Measurements from ENCODE around the gene ZNF100. TPM values are rescaled to one million over a fixed set of nuclear protein-coding genes. Genes with fewer than 3 reads are reported as not detected.
A peak's percentile ranks its signal among the peaks of the same experiment; 100 is the strongest.
"Not testable (repeated sequence)": the region's sequence is repeated elsewhere in the genome, so short reads cannot be mapped to it uniquely, and the experiment has no call there.

The ZNF100 gene
- total RNA-seq = 10 to 100 TPM; 24.2 to 32.3 TPM

DNA sequence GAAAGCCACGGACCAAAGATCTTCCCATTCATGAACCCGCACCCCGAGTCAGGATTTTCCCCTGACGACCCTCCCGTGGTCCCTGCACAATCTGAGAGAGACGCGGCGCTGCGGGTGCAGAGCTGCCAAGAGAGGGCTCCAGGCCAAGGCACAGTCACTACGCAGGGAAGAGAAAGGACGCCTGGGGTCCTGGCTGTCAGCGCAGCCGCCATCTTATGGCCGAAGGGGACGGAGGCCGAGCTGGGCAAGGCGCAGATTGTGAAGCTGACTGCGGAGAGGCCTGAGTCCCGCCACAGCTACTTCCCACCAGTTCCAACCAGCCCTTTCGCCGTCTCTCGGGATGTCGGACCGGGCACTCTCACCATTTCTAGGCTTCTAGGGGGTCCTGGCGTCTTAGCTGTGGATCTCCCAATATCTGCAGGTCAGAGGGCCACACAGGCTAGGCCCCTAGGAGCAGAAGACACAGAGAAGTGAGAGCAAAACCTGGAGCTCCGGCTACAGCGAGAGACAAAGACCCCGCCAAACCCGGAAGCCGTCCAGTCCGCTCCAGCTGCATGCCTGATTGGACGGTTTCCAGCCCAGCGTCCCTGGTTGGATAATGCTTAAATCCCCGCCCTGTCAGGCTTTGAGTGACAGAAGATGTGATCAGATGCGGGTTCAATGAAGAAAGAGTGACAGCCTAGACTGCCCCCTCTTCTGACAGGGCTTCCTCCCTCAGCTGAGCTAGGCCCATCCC, at the start of gene ZNF100:
TSS of gene ZNF100 (minus strand) at position 515 of the 736 bp plus-strand sequence. CDS start at position 365, 150 bp downstream.
- no peaks in the 10 kb centered on the region for H3K27me3 Mint-ChIP-seq
- peak within 1 kb of the TSS; percentile 97 for H3K4me3 Mint-ChIP-seq
- no peaks in the 10 kb centered on the region for H3K9me3 Mint-ChIP-seq
- H3K27ac Mint-ChIP-seq = peak within 1 kb of the TSS; percentile 80 to 91
- peaks cover 17% of the 10 kb centered on the region for H3K36me3 Mint-ChIP-seq
- peak; percentile 91 for DNase-seq (ENCODE audit: low spot score)
- ATAC-seq = peak; percentile 98 to 99
- peaks cover 13 to 15% of the 10 kb centered on the region in 2 donors for H3K4me1 Mint-ChIP-seq (ENCODE audit: low read depth in 2 of 2)

DNA sequence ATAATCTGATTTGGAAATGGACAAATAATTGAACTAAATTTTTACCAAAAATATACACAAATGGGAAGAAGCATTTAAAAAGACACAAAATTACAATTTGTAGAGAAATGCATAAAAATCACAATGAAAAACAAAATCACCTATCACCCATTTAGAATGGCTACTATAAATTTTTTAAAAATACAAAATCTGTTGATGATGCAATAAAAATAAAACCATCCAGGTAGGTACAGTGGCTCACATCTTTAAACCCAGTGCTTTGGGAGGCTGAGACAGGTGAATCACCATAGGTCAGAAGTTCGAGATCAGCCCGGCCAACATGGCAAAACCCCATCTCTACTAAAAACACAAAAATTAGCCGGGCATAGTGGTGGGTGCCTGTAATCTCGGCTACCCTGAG, 45.1 kb upstream of the ZNF100 start:
- H3K27me3 Mint-ChIP-seq = no peaks in the 10 kb centered on the region
- peaks cover 61% of the 10 kb centered on the region for H3K36me3 Mint-ChIP-seq
- H3K4me1 Mint-ChIP-seq (ENCODE audit: low read depth in 2 of 2) = no peaks in the 10 kb centered on the region
- DNase-seq (ENCODE audit: low spot score) = no peak
- no peak for ATAC-seq
- H3K27ac Mint-ChIP-seq = no peak overlapping the region
- H3K9me3 Mint-ChIP-seq = peaks cover 8% of the 10 kb centered on the region
- no peak overlapping the region for H3K4me3 Mint-ChIP-seq

DNA sequence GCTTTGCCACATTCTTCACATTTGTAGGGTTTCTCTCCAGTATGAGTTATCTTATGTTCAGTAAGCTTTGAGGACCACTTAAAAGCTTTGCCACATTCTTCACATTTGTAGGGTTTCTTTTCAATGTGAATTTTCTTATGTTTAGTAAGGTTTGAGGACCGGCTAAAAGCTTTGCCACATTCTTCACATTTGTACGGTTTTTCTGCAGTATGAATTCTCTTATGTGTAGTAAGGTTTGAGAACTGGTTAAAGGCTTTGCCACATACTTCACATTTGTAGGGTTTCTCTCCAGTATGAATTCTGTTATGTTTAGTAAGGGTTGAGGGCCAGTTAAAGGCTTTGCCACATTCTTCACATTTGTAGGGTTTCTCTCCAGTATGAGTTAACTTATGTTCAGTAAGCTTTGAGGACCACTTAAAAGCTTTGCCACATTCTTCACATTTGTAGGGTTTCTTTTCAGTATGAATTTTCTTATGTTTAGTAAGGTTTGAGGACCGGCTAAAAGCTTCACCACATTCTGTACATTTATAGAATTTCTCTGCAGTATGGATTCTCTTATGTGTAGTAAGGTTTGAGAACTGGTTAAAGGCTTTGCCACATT, 41.1 kb upstream of the ZNF100 start:
- DNase-seq (ENCODE audit: low spot score); H3K9me3 Mint-ChIP-seq; H3K4me3 Mint-ChIP-seq; ATAC-seq; H3K27me3 Mint-ChIP-seq; H3K27ac Mint-ChIP-seq; H3K4me1 Mint-ChIP-seq (ENCODE audit: low read depth in 2 of 2): not testable (repeated sequence)
- peaks cover 42% of the 10 kb centered on the region for H3K36me3 Mint-ChIP-seq

DNA sequence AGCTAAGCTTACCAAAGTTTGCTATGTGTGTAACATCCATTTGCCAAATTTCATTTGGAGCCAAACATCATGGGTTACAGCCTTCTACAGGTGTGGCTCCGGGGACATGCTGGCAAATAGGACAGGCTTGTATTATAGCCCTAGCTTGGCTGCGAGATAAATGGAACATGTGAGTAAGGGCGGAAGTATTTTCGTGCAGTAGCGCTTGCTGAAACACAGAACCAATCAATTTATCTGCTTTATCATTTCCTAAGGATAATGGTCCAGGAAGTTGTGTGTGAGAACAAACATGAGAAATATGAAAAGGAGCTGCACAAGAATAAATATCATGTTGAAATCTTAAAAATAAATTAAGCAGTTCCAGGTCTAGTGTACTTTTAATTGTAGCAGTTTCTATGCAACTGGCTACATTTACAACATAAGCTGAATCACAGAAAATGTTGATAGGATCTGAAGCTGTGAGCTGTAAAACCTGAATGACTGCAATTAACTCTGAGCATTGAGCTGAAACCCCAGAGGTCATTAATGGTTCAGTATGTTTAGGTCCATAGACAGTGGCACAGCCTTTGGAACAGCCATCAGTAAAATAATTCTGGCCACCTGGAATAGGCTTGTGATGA, 22.2 kb upstream of the ZNF100 start:
- no peak for DNase-seq (ENCODE audit: low spot score)
- ATAC-seq = no peak
- H3K9me3 Mint-ChIP-seq = peaks cover 16% of the 10 kb centered on the region
- H3K36me3 Mint-ChIP-seq = peaks cover 6% of the 10 kb centered on the region
- no peaks in the 10 kb centered on the region for H3K4me1 Mint-ChIP-seq (ENCODE audit: low read depth in 2 of 2)
- H3K27me3 Mint-ChIP-seq = no peaks in the 10 kb centered on the region
- no peak overlapping the region for H3K4me3 Mint-ChIP-seq
- no peak overlapping the region for H3K27ac Mint-ChIP-seq

DNA sequence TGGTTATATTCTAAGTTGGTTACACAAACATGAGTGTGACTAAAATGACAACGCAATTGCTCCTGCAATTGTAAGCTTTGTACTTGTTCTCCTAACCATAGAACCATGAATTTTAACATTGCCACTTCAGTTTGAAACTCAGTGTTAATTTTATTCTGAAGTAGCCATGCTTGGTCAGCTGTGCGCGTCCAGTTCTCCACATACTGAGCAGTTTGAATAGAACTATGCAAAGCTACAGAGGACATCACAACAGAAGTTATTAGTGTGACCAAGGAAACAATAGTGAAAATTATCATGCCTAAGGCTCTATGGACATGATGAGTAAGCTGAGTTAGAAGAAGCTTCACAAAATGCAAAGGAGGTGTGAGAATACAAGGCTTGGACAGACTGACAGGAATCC, 19.6 kb upstream of the ZNF100 start:
- Mint-ChIP-seq H3K27me3 (no peaks in the 10 kb centered on the region), H3K4me3 (no peak overlapping the region), H3K9me3 (peaks cover 13% of the 10 kb centered on the region), H3K36me3 (peaks cover 6% of the 10 kb centered on the region), H3K27ac (no peak overlapping the region), H3K4me1 (ENCODE audit: low read depth in 2 of 2) (no peaks in the 10 kb centered on the region)
- no peak for ATAC-seq
- DNase-seq (ENCODE audit: low spot score) = no peak

DNA sequence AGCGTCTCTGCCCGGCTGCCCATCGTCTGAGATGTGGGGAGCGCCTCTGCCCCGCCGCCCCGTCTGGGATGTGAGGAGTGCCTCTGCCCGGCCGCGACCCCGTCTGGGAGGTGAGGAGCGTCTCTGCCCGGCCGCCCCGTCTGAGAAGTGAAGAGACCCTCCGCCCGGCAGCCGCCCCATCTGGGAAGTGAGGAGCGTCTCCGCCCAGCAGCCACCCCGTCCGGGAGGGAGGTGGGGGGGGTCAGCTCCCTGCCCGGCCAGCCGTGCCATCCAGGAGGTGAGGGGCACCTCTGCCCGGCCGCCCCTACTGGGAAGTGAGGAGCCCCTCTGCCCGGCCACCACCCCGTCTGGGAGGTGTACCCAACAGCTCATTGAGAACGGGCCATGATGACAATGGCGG, 8.4 kb upstream of the ZNF100 start:
- not testable (repeated sequence) for DNase-seq (ENCODE audit: low spot score); H3K36me3 Mint-ChIP-seq; H3K27ac Mint-ChIP-seq; H3K27me3 Mint-ChIP-seq; H3K4me1 Mint-ChIP-seq (ENCODE audit: low read depth in 2 of 2); H3K4me3 Mint-ChIP-seq; ATAC-seq; H3K9me3 Mint-ChIP-seq

DNA sequence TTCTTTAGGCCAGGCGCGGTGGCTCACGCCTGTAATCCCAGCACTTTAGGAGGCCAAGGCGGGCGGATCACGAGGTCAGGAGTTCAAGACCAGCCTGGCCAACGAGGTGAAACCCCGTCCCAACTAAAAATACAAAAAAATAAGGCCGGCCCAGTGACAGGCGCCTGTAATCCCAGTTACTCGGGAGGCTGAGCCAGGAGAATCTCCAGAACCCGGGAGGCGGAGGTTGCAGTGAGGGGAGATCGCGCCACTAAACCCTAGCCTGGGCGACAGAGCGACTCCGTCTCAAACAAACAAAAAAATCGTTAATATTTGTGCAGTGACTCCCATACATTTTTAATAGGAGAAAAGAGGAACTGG, 694 bp downstream of the ZNF100 start:
- not testable (repeated sequence) for ATAC-seq; H3K27me3 Mint-ChIP-seq; H3K9me3 Mint-ChIP-seq; DNase-seq (ENCODE audit: low spot score)
- Mint-ChIP-seq H3K27ac (peak overlapping the region; percentile 80 to 91), H3K4me1 (ENCODE audit: low read depth in 2 of 2) (peaks cover 15 to 17% of the 10 kb centered on the region in 2 donors), H3K4me3 (peak overlapping the region; percentile 97), H3K36me3 (peaks cover 23% of the 10 kb centered on the region)

DNA sequence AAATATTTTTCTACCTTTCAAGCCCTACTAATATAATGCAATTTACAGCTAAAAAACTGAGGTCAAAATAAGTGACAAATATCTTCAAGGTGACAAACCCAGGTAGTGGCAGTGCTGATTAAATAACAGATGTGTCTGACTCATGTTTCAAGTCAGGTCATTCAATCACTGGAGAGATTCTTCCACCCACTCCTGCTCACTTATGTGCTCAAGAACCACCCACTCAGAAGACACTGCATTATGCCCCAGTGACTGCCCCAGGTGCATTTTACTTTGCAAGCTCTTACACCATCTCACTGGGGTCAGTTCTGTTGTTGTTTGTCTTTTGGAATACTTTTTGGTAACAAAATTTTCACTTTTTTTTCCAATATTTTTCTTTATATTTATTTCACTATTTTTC, 2.2 kb downstream of the ZNF100 start:
- H3K4me3 Mint-ChIP-seq = no peak overlapping the region
- H3K36me3 Mint-ChIP-seq = peaks cover 26% of the 10 kb centered on the region
- ATAC-seq (no peak), DNase-seq (ENCODE audit: low spot score) (no peak)
- no peaks in the 10 kb centered on the region for H3K27me3 Mint-ChIP-seq
- H3K4me1 Mint-ChIP-seq (ENCODE audit: low read depth in 2 of 2) = peaks cover 15 to 19% of the 10 kb centered on the region in 2 donors
- no peaks in the 10 kb centered on the region for H3K9me3 Mint-ChIP-seq
- no peak overlapping the region for H3K27ac Mint-ChIP-seq

DNA sequence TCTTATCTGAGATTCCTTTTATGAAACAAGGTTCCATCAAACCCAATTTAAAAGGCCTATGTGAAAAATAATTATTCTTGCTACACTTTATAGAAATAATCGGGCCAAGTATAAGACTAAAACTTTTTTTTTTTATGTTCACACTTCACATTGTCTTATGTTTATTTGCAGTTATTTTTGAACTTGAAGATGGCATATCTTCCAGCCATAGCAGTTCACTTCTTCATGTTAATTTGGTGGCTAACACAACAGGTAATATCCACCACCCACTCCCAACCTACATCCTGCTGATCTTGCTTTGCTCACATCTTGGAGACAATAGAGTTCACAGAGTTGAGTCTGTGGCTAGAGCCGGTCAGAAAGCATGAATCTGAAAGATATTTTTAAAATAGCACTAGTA, 5.8 kb downstream of the ZNF100 start:
- ATAC-seq; H3K9me3 Mint-ChIP-seq; DNase-seq (ENCODE audit: low spot score); H3K27me3 Mint-ChIP-seq; H3K4me3 Mint-ChIP-seq: not testable (repeated sequence)
- Mint-ChIP-seq H3K27ac (peak overlapping the region in 1 of 2 donors; percentile 66), H3K36me3 (peaks cover 56% of the 10 kb centered on the region), H3K4me1 (ENCODE audit: low read depth in 2 of 2) (peaks cover 14 to 32% of the 10 kb centered on the region in 2 donors)

DNA sequence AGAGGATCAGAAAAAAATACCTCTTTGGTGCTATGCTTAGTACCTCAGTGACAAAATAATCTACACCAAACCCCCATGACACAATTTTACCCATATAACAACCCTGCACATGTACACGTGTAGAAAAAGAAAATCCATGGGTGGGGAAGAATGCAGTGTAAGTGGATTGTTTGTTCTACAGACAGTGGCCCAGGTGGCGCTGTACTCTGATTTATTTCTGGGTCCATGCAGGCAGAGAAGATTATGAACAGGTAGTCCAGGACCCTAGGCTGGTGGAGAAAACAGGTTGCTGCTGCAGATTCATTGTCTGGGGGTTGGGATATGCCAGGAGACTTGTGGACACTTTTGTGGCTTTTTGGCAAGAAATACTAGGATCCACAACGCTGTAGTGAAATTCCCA, 9.1 kb downstream of the ZNF100 start:
- ATAC-seq (no peak), DNase-seq (ENCODE audit: low spot score) (no peak)
- peaks cover 62% of the 10 kb centered on the region for H3K36me3 Mint-ChIP-seq
- H3K4me1 Mint-ChIP-seq (ENCODE audit: low read depth in 2 of 2) = peaks cover 9 to 35% of the 10 kb centered on the region in 2 donors
- H3K9me3 Mint-ChIP-seq = peaks cover 4% of the 10 kb centered on the region
- H3K27me3 Mint-ChIP-seq = no peaks in the 10 kb centered on the region
- no peak overlapping the region for H3K27ac Mint-ChIP-seq
- no peak overlapping the region for H3K4me3 Mint-ChIP-seq

DNA sequence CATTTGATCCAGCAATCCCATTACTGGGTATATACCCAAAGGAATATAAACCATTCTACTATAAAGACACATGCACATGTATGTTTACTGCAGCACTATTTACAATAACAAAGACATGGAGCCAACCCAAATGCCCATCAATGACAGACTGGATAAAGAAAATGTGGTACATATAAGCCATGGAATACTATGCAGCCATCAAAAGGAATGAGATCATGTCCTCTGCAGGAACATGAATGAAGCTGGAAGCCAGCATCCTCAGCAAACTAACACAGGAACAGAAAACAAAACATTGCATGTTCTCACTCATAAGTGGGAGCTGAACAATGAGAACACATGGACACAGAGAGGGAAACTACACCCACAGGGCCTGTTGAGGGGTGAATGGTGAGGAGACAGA, 11.8 kb downstream of the ZNF100 start:
- ATAC-seq; H3K4me3 Mint-ChIP-seq; H3K27me3 Mint-ChIP-seq; H3K9me3 Mint-ChIP-seq; DNase-seq (ENCODE audit: low spot score); H3K27ac Mint-ChIP-seq: not testable (repeated sequence)
- Mint-ChIP-seq H3K36me3 (peaks cover 68% of the 10 kb centered on the region), H3K4me1 (ENCODE audit: low read depth in 2 of 2) (peaks cover 9 to 26% of the 10 kb centered on the region in 2 donors)

DNA sequence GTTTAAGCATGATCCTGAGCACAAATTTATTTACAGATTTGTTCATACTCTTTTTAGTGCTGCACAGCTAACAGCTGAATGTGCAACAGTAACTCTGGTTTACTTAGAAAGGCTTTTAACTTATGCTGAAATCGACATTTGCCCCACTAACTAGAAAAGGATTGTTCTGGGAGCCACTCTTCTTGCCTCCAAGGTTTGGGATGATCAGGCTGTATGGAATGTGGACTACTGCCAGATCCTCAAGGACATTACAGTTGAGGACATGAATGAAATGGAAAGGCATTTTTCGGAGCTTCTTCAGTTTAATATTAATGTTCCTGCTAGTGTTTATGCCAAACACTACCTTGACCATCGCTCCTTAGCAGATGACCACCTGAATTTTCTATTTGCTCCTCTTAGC, 16.0 kb downstream of the ZNF100 start:
- DNase-seq (ENCODE audit: low spot score) (no peak), ATAC-seq (no peak)
- Mint-ChIP-seq H3K27me3 (no peaks in the 10 kb centered on the region), H3K9me3 (peaks cover 4% of the 10 kb centered on the region), H3K4me3 (no peak overlapping the region), H3K4me1 (ENCODE audit: low read depth in 2 of 2) (peaks cover 20 to 31% of the 10 kb centered on the region in 2 donors), H3K36me3 (peaks cover 60% of the 10 kb centered on the region), H3K27ac (no peak overlapping the region)

DNA sequence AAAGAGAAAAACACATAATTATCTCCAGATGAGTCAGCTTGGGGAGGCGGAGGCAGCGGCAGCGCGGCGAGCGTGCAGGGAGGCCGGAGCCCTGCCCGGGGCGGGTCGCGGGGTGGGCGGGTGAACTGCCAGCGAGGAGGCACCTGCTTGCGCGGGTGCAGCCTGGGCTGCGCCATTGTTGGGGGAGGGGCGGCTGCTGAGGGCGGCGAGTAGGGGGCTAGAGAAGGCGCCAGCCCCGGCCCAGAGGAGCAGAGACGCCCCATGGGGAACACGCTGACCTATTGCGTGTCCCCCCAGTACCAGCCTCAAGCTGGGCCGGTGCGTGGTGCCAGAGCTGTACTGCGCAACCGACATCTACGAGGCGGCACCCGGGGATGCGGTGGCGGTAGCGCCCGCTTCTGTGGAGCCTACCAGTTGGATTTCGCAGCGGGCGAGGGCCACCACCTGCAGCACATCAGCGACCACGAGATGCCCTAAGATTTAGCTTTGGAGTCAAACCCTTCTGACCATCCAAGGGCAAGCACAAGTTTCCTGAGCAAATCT, 16.7 kb downstream of the ZNF100 start:
- peaks cover 3% of the 10 kb centered on the region for H3K9me3 Mint-ChIP-seq
- H3K4me1 Mint-ChIP-seq (ENCODE audit: low read depth in 2 of 2) = peaks cover 19 to 27% of the 10 kb centered on the region in 2 donors
- ATAC-seq (no peak), DNase-seq (ENCODE audit: low spot score) (no peak)
- H3K27me3 Mint-ChIP-seq = no peaks in the 10 kb centered on the region
- H3K4me3 Mint-ChIP-seq = no peak overlapping the region
- peaks cover 54% of the 10 kb centered on the region for H3K36me3 Mint-ChIP-seq
- H3K27ac Mint-ChIP-seq = no peak overlapping the region

DNA sequence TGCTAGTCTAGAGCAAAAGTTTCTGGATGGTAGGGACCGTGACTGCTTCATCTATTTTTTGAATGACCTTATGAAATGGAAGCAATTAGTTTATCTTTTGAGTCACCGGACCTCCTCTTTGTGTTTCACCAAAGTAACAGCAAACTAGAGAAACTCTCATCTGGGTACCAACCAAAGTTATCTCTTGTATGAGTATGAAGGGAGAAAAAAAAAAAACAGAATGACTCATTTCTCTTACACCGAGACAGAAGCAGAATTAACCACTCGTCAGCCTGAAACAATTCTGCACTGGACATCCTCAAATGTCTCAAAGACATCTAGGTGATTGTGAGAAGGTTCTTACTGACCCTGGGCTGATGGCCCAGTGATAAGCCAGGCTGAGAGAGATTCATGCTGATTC, 18.3 kb downstream of the ZNF100 start:
- Mint-ChIP-seq H3K27me3 (no peaks in the 10 kb centered on the region), H3K36me3 (peaks cover 43% of the 10 kb centered on the region), H3K9me3 (no peaks in the 10 kb centered on the region), H3K27ac (peak overlapping the region in 1 of 2 donors; percentile 43), H3K4me3 (no peak overlapping the region), H3K4me1 (ENCODE audit: low read depth in 2 of 2) (peaks cover 17 to 19% of the 10 kb centered on the region in 2 donors)
- DNase-seq (ENCODE audit: low spot score) = no peak
- peak in 1 of 2 donors; percentile 61 for ATAC-seq
